ENCODE measurements around the gene PRKCE.

Gene PRKCE

DNA sequence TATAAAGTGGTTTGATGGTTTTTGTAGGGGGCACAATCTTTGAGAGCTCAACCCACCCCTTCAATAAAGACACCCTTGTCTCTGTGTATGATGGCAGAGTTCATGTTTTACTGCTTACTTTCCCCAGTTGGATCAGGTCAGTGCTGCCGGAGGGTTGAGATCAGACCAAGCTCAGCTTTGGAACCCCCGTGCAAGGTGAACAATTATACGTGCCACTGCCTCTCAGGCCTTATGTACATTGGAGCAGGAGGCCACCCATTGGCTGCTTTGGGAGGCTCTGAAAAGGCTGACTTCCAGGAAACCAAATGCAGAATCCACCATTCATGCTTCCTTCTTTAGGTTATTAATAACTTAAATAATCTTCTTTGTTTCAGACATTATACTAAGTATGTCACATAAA lies 542.4 kb downstream of the PRKCE start:
- H3K4me3 ChIP-seq (ENCODE audit: low read length) = no peak overlapping the region
- no peak for DNase-seq (ENCODE audit: low read depth)
- TF ChIP-seq, protein P1, sequence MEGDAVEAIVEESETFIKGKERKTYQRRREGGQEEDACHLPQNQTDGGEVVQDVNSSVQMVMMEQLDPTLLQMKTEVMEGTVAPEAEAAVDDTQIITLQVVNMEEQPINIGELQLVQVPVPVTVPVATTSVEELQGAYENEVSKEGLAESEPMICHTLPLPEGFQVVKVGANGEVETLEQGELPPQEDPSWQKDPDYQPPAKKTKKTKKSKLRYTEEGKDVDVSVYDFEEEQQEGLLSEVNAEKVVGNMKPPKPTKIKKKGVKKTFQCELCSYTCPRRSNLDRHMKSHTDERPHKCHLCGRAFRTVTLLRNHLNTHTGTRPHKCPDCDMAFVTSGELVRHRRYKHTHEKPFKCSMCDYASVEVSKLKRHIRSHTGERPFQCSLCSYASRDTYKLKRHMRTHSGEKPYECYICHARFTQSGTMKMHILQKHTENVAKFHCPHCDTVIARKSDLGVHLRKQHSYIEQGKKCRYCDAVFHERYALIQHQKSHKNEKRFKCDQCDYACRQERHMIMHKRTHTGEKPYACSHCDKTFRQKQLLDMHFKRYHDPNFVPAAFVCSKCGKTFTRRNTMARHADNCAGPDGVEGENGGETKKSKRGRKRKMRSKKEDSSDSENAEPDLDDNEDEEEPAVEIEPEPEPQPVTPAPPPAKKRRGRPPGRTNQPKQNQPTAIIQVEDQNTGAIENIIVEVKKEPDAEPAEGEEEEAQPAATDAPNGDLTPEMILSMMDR (IDR thresholded peaks at IDR 0.05; ENCODE audit: insufficient read depth, low read depth, low read length, missing control alignments) = no peak

DNA sequence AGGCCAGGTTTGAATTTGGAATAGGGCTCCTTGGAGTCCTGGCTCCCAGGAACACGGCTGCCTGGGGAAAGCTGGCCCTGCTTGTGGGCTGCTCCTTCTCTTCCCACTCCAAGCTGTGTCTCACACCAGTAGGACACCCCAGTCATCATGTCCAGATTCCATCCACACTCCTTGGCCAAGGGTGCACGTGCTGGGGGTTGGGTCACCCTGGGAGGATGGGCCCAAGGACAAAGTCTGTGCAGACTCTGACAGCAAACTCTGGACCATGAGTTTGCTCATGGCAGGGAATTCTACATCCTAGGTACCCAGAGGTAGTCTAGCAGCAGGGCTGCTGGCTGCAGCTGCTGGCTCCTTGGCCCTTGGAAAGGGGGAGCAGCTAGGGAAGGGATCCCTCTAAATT lies 543.4 kb downstream of the PRKCE start:
- TF ChIP-seq, protein P1 (IDR thresholded peaks at IDR 0.05; ENCODE audit: insufficient read depth, low read depth, low read length, missing control alignments) = no peak
- DNase-seq (ENCODE audit: low read depth) = no peak
- no peak overlapping the region for H3K4me3 ChIP-seq (ENCODE audit: low read length)

DNA sequence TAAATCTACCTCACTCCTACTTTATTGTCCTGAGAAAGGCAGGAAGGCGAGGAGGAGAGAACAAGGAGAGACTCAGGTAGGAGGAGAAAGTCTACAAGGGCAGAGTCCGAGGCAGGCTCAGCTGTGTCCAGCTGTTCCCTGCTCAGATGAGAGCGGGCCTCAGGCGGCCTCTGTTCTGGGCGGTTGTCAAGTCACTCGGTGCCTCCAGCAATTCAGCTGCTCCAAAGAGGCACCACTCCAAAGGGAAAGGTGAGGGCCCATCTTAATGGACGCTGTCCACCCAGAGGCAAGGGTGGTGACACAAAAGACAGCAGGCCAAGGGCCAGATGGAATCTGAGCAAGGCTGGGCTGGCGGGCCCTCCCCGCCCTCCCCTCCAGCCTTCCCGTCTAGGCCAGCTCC lies 544.3 kb downstream of the PRKCE start:
- H3K4me3 ChIP-seq (ENCODE audit: low read length) = no peak overlapping the region
- no peak for DNase-seq (ENCODE audit: low read depth)
- TF ChIP-seq, protein P1 (IDR thresholded peaks at IDR 0.05; ENCODE audit: insufficient read depth, low read depth, low read length, missing control alignments) = no peak

DNA sequence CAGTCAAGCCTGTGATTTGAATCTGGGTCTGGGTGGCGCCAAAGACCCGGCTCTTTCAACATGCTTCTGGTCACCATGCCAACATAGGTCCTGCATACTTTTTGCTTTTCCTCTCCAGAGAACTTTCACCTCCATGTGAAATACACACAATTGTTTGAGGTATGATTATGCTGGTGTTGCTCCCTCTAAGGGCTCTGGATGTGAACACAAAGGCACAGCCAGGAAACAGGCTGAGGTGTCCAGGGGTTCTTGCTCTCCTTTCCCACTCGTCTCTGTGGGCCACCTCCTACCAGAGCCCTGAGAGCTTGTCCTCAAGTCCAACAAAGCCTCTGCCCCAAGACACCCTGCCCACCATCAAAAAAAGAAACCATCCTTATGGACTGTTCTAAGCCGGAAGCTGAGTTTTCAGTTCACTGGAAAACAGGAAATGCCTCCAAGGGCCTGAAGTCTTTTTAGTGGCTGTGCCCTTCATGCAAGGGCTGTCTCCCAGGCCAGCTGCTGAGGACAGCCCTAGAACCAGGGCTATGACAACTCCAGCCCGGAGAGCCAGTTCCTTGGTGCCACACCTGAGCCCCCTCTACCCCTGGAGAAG lies 545.5 kb downstream of the PRKCE start:
- DNase-seq (ENCODE audit: low read depth) = no peak
- TF ChIP-seq, protein P1 (IDR thresholded peaks at IDR 0.05; ENCODE audit: insufficient read depth, low read depth, low read length, missing control alignments) = no peak
- H3K4me3 ChIP-seq (ENCODE audit: low read length) = no peak overlapping the region

DNA sequence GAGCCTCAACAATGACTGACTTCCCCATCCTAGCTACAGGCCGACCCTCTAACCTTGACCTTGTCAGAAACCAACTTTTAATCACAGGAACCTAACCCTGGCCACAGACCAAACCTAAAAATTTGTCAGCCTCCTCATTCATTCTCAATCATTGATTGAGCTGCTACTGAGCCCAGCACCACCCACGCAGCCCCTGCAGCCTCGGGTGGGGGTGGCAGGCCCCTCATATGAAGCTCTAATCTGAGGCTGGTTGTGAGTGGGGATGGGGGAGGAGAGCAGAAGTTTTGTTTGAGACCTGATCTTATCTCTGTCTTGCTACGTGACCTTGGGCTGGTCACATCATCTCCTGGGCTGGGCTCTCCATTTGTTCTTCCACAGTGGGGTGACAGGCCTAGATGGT lies 546.2 kb downstream of the PRKCE start:
- TF ChIP-seq, protein P1 (IDR thresholded peaks at IDR 0.05; ENCODE audit: insufficient read depth, low read depth, low read length, missing control alignments) = no peak
- no peak for DNase-seq (ENCODE audit: low read depth)
- no peak overlapping the region for H3K4me3 ChIP-seq (ENCODE audit: low read length)

DNA sequence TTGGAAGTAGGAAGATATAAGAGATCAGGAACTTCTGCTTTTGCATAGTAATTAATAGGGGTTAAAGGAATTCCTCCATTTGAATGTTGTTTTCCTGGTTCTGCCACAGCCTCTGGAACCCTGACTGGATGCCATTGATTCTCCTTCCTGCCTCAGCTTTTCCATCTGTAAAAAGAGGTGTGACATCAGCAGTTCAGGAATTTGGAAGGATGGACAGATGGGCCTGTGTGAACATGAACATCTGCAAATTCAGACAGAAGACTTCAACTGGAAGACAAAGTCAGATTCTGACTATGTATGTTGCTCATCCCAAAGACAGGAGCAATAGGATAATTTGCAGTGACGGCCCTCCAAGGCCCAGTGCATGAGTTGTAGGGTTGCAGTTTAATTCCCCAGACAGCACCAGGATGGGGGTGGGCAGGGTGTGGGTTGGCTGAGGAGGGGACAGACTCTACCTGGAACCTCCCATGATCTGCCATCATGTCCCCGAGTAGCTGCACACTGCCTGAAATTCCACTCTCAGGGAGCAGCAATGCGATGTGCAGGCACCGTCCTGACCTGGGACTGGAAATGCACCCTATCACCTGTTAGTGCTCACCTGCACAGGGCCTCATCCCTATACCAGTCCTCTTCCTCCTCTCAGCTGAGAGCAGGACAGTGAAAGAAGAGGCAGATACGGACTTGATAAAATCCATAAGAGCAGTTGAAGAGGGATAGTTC lies 546.8 kb downstream of the PRKCE start:
- H3K4me3 ChIP-seq (ENCODE audit: low read length) = no peak overlapping the region
- TF ChIP-seq, protein P1 (IDR thresholded peaks at IDR 0.05; ENCODE audit: insufficient read depth, low read depth, low read length, missing control alignments) = no peak
- DNase-seq (ENCODE audit: low read depth) = peak; percentile 94

DNA sequence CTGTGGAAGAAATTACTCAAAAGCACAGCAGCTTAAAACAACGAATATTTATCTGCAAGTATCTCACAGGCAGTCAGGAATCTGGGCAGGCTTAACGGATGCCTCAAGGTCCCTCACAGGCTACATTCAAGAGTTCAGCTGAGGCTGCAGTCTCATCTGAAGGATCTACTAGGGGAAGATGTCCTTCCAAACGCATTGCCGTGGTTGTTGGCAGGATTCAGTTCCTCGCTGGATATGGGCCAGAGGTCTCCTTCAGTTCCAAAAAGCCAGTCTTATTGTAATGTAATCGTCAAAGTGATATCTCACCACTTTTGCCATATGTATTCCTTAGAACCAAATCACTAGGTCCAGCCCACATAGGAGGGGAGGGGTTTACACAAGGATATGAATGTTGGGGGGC lies 547.5 kb downstream of the PRKCE start:
- TF ChIP-seq, protein P1 (IDR thresholded peaks at IDR 0.05; ENCODE audit: insufficient read depth, low read depth, low read length, missing control alignments) = no peak
- DNase-seq (ENCODE audit: low read depth) = no peak
- H3K4me3 ChIP-seq (ENCODE audit: low read length) = no peak overlapping the region
